Jurkat, Clone E6-1 (cell line): ENCODE results near the gene MRPL55.

Experiments
- DNase-seq: peaks from one replicate; pipeline ENCODE4 v3.0.0-alpha.2; 2011; ENCODE audit warnings: low read depth, low spot score
- H3K4me3 ChIP-seq: 2 replicates; pipeline ENCODE4 v1.5.1; 2011; ENCODE audit warnings: mild to moderate bottlenecking, low read length, control low read depth, moderate library complexity

The MRPL55 gene

DNA sequence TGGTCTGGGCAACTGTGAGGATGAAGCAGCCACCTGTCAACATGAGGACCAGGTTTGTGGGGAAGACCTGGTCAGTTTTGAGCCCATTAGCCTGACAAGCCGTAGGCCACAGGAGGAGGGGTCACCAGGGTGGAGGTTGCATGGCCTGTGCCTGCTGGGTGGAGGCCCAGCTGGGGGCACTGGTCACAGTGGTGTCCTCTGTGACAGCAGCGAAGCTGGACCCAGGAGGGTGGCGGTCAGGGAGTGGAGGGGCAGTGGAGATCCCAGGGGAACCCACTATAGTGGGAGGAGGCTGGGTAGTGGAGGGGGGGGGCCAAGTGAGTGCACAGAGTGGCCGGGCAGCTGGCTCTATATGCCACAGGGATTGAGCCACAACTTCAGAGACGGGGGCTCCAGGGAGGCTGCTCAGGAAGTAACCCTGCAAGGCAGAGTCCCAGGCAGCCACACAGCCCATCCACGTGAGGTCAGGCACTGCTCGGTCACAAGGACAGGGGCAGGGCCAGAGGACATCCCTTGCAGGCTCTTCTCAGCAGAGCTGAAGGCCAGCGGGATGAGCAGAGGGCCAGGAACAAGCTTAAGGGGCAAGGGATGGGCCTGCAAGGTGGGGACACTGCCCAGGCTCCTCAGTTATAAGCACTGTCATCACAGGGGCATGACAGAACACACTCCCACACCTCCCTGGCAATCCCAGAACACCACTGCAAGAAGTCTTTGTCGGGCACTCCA is 3.7 kb downstream of the MRPL55 start:
- no peak overlapping the region for H3K4me3 ChIP-seq
- DNase-seq, result no peak

DNA sequence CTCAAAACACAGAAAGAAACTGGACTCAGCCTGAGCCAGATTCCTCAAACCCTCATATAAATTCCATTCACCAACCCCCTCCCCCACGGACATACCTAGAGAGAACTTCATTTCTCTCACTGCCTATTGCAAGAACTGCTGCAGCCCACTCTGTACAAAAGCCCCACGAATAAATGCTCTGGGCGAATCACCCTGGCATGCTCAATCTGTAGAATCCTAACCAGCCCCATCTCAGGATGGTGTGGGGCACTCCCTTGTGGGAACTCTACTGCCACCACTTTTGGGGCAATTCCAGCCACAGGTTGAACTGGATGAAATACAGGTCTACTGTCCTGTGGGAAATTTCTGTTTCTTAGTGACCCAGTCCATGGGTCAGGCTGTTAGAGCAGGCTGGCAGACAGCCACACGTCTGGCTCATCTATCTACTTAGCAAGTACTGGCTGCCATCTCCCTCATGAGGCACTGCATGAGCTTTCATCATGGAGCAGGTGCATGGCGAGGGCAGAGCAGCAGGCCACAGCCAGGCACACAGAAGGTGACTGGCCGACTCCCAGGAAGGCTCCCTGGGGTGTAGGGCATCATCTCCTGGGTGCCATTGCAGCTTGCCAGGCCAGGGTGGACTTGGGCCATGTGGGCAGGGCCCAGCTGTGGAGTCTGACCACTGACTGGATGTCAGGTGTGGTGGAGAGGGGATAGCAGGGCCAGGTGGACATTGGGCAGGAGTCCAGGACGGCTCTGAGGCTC is 4.4 kb downstream of the MRPL55 start:
- H3K4me3 ChIP-seq, result no peak overlapping the region

DNA sequence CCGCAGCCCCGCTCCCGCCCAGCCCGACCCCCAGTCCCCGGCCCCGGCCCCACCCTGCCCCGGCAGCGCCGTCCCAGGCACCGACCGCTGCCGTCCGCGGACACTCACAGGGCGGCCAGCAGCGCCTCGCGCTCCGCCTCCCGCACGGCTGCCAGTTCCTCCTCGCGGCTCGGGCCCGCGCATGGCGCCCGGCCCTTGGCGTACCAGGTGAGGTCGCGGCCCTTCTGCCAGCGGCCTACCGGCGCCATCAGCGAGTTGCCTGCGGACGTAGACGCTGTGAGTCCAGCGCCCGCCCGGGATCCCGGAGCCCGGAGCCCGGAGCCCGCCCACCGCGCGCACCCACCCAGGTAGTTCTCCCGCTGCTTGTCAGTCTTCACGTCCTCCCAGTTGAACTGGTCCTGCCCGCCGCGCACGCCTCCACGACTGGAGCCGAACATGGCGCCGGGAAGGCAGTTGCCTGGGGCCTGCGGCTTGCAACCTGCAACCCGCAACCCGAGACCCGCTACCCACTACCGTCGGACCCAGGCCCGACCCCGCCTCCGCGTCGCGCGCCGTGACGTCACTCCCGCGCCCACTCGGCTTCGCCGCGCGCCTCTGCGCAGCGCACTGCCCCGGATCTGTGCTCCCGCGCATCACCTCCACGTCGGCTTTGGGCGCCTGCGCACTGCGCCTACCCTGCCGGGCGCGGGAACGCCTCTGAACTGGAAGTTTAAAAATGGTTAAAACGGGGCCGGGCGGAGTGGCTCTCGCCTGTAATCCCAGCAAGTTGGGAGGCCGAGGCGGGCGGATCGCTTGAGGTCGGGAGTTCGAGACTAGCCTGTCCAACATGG is 6.1 kb downstream of the MRPL55 start, which contains the start of gene C1orf35:
Gene C1orf35 (minus strand): TSS at position 535 of the 830 bp plus-strand sequence. CDS start 98 bp downstream, at position 437.
- peak; percentile 87 for DNase-seq
- peak within 1 kb of the TSS; percentile 77 for H3K4me3 ChIP-seq

More for the DNA sequence above, 4.4 kb downstream of the MRPL55 start:
- no peak for DNase-seq

DNA sequence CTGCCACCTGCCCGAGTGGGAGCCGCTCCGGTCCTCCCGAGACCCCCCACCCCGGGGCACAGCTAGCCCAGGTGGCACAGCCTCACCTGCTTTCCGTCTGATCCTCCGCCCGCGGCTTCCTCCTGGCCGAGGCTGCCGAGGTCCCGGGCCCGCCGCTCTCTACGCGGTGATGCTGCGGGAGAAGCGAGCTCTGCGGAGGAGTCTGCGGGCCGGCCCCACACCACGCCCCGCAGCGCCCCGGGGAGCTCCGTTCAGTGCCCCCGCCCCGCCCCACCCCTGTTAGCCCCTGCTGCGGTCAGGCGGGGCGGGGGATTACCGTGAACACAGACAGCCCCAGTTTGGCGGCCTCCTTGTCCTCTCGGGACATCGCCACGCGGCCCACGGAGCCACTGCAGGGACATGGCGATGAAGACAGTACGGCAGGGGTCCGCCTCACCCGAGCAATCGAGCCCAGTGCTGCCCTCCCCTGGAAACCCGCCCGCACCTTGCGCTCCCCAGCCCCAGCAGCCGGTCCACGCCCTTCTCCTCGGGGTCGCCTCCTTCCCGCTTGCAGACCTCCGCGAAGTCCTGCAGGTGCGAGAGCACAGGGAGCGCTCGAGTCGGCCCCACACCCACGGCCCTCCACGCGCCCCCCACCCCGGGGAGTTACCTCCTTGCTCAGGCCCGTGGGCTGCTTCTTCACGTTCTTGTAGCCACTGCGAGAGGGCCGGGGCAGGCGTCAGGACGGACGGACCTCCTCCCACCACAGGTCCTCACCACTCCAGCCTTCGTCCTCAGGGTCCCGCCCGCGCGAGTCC is 6.9 kb downstream of the MRPL55 start:
- peak overlapping the region; percentile 77 for H3K4me3 ChIP-seq
- no peak for DNase-seq

DNA sequence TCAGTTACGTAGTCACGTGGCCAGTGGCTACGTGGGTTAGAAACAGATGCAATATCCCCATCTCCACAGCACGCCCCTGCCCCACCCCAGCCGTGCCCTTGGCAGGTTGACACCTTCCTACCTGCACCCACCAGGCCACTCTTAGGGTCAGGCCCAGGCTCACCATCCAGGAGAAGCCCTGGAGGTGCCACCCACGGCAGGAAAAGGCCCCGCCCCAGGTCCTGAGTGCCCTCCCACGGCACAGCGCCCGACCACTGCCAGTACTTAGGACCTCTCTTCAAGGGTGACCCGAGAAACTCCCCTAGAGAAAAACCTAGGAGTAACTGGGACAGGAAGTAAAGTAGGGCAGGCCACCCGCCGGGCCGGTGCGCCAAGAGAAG is 7.5 kb downstream of the MRPL55 start:
- DNase-seq, result no peak
- H3K4me3 ChIP-seq, result peak overlapping the region; percentile 77

DNA sequence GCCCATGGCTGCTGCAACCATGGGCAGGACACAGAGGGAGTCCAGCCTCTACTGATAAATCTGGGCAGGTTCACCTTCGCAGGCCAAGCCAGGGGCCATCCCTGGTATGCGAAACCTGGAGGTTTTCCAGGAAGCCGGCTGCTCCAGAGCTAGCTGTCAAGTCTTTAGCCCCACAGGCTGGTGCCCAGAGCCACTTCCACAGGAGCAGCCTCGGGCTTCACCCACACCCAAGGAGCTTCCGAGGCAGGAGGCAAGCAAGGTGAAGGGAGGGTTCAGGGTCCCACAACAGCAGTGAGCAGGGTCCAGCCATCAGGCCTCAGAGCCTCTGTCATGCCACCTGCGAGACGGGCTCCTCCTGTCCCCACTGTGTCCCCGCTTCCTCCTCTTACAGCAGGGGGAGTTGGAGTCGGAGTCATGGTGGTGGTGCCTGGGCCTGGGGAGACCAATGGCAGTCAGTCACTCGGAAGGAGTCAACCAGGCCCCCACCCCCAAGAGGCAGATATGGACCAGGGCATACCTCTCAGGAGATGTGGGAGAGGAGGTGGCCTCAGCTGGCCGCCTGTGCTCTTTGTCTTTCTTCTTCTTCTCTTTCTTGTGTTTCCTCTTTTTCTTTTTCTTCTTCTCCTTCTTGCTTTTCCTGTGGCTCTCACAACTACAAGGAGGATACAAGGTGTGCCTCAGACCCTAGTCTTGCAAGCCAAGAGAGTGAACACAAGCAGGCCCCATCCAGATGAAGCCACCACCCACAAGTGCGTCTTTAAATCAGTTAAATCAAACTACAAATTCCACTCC is 8.1 kb downstream of the MRPL55 start:
- peak overlapping the region; percentile 77; the same call in 1 of the 2 replicates for H3K4me3 ChIP-seq
- DNase-seq, result no peak

DNA sequence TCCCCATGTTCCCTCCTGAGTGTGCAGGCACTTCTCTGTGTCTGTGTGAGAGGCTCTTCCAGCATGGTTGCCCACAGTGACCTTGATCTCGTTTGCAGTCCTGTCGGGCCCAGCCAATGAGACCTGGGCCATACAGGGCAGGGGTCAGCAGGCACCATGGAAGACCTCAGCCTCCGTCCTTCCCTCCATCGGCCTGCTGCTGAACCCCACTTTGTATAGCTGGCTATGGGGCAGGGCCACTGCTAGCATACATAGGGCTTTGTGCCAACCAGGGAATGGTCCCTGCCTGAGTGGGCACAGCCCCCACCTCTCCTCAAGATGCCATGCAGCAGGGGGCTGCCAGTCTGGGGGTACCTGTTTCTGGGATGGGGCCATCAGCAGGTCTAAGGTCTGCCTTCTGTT is 9.8 kb downstream of the MRPL55 start:
- DNase-seq, result no peak
- H3K4me3 ChIP-seq, result no peak overlapping the region

DNA sequence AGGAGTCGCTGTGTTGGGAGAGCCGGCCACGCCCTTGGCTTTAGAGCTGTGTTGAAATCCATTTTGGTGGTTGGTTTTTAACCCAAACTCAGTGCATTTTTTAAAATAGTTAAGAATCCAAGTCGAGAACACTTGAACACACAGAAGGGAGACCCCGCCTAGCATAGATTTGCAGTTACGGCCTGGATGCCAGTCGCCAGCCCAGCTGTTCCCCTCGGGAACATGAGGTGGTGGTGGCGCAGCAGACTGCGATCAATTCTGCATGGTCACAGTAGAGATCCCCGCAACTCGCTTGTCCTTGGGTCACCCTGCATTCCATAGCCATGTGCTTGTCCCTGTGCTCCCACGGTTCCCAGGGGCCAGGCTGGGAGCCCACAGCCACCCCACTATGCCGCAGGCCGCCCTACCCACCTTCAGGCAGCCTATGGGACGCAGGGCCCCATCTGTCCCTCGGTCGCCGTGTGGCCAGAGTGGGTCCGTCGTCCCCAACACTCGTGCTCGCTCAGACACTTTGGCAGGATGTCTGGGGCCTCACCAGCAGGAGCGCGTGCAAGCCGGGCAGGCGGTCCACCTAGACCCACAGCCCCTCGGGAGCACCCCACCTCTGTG is 10.7 kb downstream of the MRPL55 start:
- H3K4me3 ChIP-seq, result no peak overlapping the region

DNA sequence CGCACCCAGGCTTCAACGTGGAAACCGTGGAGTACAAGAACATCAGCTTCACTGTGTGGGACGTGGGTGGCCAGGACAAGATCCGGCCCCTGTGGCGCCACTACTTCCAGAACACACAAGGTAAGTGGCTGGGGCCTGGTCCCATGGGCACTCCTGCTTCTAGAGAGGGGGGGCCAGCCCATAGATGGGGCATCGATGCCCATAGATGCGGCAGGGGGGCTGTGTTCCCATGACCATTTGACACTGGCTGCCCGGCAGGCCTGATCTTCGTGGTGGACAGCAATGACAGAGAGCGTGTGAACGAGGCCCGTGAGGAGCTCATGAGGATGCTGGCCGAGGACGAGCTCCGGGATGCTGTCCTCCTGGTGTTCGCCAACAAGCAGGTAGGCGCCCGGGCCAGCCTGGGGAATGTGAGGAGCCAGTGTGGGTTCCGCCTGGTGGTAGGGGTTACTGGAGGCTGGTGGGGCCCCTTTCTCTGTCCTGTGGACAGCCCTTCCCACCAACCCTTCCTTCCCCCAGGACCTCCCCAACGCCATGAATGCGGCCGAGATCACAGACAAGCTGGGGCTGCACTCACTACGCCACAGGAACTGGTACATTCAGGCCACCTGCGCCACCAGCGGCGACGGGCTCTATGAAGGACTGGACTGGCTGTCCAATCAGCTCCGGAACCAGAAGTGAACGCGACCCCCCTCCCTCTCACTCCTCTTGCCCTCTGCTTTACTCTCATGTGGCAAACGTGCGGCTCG is 11.6 kb downstream of the MRPL55 start:
- no peak overlapping the region for H3K4me3 ChIP-seq
- DNase-seq, result no peak

More for the DNA sequence above, 10.7 kb downstream of the MRPL55 start:
- DNase-seq, result no peak

DNA sequence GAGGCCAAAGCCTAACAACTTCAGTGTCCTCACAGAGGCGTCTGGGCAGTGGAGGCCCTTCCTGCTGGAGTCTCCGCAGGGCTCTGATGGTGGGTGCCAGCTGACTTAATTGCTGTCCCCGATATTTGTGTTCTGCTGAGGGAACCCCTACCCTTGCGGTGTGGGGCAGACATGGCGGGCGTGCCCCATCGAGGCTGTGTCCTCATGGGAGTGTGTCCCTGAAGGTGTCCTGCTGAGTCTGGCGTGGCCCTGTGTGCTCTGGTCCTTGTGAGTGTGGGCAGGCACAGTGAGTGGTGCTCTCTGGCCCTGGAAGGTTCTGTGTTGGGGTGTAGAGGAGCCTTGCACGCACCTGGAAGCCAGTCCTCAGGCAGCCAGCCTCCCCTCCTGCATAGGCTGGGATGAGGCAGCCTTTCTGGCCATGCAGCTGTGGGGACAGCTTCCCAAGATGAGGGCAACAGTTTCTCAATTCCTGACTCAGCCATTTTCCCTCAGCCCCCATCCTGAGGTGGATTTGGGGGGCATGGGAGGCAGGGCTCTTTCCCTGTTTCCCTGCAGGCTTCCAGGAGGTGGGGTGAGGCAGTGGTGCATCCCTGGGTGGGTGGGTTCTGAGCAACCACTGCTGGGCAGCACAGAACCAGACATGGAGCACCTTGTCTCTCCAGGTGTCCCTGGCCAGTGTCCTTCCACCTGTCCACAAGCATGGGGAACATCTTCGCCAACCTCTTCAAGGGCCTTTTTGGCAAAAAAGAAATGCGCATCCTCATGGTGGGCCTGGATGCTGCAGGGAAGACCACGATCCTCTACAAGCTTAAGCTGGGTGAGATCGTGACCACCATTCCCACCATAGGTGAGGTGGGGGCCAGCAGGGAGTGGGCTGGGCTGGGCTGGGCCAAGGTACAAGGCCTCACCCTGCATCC is 12.4 kb downstream of the MRPL55 start:
- H3K4me3 ChIP-seq, result no peak overlapping the region
- no peak for DNase-seq

DNA sequence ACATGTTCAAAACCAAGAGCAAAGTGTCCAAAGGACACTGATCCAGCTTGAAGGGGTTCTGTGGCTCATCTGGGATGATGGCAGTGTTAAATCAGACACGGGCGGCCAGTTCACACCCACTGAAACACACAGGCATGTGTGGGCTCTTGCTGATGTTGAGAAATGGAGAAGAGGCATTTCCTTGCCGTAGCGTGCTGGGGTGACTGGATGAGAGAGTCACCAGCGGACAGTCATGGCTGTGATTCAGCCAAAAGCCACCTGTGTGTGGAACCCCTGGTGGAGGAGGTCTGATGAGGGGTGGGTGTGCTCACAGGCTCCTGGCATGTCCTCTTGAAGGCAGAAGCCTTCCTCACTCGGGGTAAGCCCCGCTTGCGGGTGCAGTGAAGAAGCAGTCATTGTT is 13.2 kb downstream of the MRPL55 start:
- no peak for DNase-seq
- no peak overlapping the region for H3K4me3 ChIP-seq

DNA sequence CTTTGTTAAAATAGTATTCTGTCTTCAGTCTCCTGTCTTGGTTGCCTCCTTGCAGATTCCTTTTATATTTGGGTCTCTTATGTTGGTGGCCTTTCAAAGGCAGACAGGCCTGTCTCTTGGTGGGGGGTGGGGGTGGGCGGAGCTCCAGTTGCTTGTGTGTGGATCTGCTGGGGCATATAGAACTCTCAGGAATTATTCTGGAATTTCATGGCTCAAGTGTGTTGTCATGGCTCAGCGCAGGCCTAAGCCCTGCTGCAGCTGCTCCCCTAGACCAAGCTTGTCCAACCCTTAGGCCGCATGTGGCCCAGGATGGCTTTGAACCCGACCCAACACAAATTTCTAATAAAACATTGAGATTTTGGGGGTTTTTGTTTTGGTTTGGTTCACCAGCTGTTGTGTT is 13.9 kb downstream of the MRPL55 start:
- no peak for DNase-seq
- no peak overlapping the region for H3K4me3 ChIP-seq

DNA sequence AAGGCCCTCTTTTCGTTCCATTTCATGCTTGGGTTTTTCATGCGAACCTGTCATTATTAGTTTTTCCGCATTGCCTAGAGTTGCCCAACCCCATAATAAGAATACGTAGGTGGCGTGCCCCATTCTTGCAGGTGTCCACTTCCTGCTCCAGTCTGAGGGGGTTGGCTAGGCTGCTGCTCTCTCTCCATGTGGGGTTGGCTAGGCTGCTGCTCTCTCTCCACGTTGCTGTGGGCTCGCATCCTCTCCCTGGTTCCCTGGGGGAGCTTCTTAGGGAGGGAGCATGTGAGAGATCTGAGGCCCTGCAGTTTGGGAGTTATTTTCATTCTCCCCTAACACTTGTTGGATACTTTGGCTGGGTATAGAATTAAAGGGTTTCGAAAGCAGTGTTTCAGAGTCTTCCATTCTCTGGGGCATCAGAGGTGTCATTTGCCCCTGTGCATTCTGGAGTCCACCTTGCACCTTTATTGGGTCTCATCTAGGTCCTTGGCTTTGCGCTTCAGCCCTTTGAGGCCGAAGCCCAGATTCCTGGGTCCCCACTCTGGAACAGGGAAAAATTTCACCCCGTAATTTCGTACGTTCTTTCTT is 14.6 kb downstream of the MRPL55 start:
- H3K4me3 ChIP-seq, result no peak overlapping the region

DNA sequence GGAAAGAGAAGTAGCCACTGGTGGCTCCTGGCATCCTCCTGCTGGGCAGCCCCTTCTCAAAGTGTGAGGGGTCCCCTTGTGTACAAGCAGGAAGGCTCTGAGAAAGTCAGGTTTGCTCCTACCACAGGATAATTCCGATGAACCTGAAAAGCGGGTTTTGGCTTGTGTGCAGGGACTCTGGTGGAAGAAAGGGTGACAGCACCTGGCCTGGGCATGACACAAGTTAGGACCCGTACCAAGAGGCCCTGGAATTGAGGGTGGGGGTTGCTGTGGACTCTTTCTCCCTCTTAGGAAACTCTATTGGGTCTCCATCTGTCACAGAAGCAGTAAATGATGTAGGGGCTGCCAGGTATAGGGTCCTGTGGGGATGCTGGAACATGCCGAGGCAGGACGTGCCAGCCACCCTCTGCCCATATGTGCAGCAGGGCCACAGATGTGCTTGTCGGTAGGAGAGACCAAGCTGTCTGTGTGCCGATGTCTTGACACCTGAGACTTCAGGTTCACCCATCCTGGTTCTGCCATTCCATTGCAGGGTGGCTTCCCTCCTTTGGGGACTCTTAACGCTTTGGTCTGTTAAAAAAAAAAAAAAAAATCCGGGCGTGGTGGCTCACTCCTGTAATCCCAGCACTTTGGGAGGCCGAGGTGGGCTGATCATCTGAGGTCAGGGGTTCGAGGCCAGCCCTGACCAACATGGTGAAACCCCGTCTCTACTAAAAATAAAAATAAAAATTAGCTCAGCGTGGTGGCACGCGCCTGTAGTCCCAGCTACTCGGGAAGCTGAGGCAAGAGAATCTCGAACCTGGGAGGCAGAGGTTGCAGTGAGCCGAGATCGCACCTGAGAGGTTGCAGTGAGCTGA is 15.8 kb downstream of the MRPL55 start:
- no peak for DNase-seq
- no peak overlapping the region for H3K4me3 ChIP-seq

More for the DNA sequence above, 14.6 kb downstream of the MRPL55 start:
- DNase-seq, result no peak
